Measurements from ENCODE around the gene ACAT2. TPM values are rescaled to one million over a fixed set of nuclear protein-coding genes. Genes with fewer than 3 reads are reported as not detected.

The ACAT2 gene
- total RNA-seq, 2 experiments from 2014 or later: 70.8 to 74.1 TPM

- Mint-ChIP-seq H3K27ac (no peak overlapping the region), H3K9me3 (no peaks in the 10 kb centered on the region), H3K36me3 (ENCODE audit: low read depth) (peaks cover 46% of the 10 kb centered on the region), H3K4me1 (ENCODE audit: low read depth) (peaks cover 17% of the 10 kb centered on the region), H3K27me3 (no peaks in the 10 kb centered on the region), H3K4me3 (no peak overlapping the region)
- POLR2A ChIA-PET: interaction anchor here (0.8 to 1.5 kb wide), 4 partner anchors 10 to 27 kb away, joined by 3 to 4 read pairs (median 4); no protein-coding TSS in a partner anchor
- CTCF ChIA-PET: interaction anchor here (0.8 to 1.7 kb wide), 4 partner anchors 22 to 34 kb away, joined by 3 to 4 read pairs (median 4); partner anchors contain the start of genes MRPL18 and WTAP
- intact Hi-C loops (cut with micrococcal nuclease): no loop called here
- ATAC-seq (no peak), DNase-seq (no peak)
- TF ChIP-seq CTCF (IDR thresholded peaks at IDR 0.05): no peak
Measured at GRCh38 chr6:159756508-159756907, 5.3 kb upstream of the ACAT2 start.

GRCh38 chr6:159758031-159759001 lies 3.5 kb upstream of the ACAT2 start:
- POLR2A ChIA-PET: interaction anchor here (1.3 to 3.9 kb wide), 3 partner anchors 12 to 31 kb away, joined by 3 to 17 read pairs (median 4); partner anchors contain the start of gene WTAP
- Mint-ChIP-seq H3K9me3 (no peaks in the 10 kb centered on the region), H3K4me3 (no peak overlapping the region), H3K36me3 (ENCODE audit: low read depth) (peaks cover 47% of the 10 kb centered on the region), H3K27me3 (no peaks in the 10 kb centered on the region), H3K4me1 (ENCODE audit: low read depth) (peaks cover 22% of the 10 kb centered on the region), H3K27ac (peak overlapping the region; percentile 60)
- no peak for DNase-seq
- CTCF ChIA-PET: no interaction called here
- intact Hi-C loops (cut with micrococcal nuclease): no loop called here
- TF ChIP-seq CTCF (IDR thresholded peaks at IDR 0.05): no peak
- no peak for ATAC-seq

- no peak for DNase-seq
- no peak for TF ChIP-seq CTCF (IDR thresholded peaks at IDR 0.05)
- Mint-ChIP-seq H3K27me3 (no peaks in the 10 kb centered on the region), H3K4me3 (peak overlapping the region; percentile 6), H3K9me3 (no peaks in the 10 kb centered on the region), H3K4me1 (ENCODE audit: low read depth) (peaks cover 24% of the 10 kb centered on the region), H3K27ac (peak overlapping the region; percentile 7), H3K36me3 (ENCODE audit: low read depth) (peaks cover 43% of the 10 kb centered on the region)
- ATAC-seq: no peak
- ChIA-PET POLR2A (interaction anchor here (0.8 to 3.9 kb wide), 7 partner anchors 10 to 67 kb away, joined by 3 to 20 read pairs (median 4); partner anchors contain the start of genes MRPL18, SOD2, TCP1 and WTAP), CTCF (interaction anchor here (1.1 to 2.2 kb wide), 2 partner anchors 68 to 338 kb away, joined by 3 to 5 read pairs; no protein-coding TSS in a partner anchor)
- intact Hi-C loops (cut with micrococcal nuclease): loop anchor here (5.0 kb wide), 2 partner anchors 32 to 67 kb away; partner anchors contain the start of genes SOD2 and WTAP
Measured at GRCh38 chr6:159759645-159760044, 2.2 kb upstream of the ACAT2 start.

- H3K9me3 Mint-ChIP-seq: no peaks in the 10 kb centered on the region
- intact Hi-C loops (cut with micrococcal nuclease): loop anchor here (5.0 kb wide), 2 partner anchors 33 to 68 kb away; partner anchors contain the start of genes SOD2 and WTAP
- ChIA-PET CTCF (interaction anchor here (1.1 to 2.2 kb wide), 4 partner anchors 14 to 337 kb away, joined by 3 to 5 read pairs (median 4); no protein-coding TSS in a partner anchor), POLR2A (interaction anchor here (1.0 to 4.2 kb wide), 10 partner anchors 8 to 68 kb away, joined by 3 to 20 read pairs (median 14); partner anchors contain the start of genes SOD2 and WTAP)
- H3K36me3 Mint-ChIP-seq (ENCODE audit: low read depth): peaks cover 40% of the 10 kb centered on the region
- peaks cover 22% of the 10 kb centered on the region for H3K4me1 Mint-ChIP-seq (ENCODE audit: low read depth)
- ATAC-seq: no peak
- no peak for TF ChIP-seq CTCF (IDR thresholded peaks at IDR 0.05)
- no peaks in the 10 kb centered on the region for H3K27me3 Mint-ChIP-seq
- peak overlapping the region; percentile 98 for H3K27ac Mint-ChIP-seq
- peak overlapping the region; percentile 97 for H3K4me3 Mint-ChIP-seq
- DNase-seq: no peak
Measured at GRCh38 chr6:159760602-159761057, 1.2 kb upstream of the ACAT2 start.
